Measurements from ENCODE around the gene ROBO1.
"Not testable (repeated sequence)": the region's sequence is repeated elsewhere in the genome, so short reads cannot be mapped to it uniquely, and the experiment has no call there.

ROBO1 gene

DNA sequence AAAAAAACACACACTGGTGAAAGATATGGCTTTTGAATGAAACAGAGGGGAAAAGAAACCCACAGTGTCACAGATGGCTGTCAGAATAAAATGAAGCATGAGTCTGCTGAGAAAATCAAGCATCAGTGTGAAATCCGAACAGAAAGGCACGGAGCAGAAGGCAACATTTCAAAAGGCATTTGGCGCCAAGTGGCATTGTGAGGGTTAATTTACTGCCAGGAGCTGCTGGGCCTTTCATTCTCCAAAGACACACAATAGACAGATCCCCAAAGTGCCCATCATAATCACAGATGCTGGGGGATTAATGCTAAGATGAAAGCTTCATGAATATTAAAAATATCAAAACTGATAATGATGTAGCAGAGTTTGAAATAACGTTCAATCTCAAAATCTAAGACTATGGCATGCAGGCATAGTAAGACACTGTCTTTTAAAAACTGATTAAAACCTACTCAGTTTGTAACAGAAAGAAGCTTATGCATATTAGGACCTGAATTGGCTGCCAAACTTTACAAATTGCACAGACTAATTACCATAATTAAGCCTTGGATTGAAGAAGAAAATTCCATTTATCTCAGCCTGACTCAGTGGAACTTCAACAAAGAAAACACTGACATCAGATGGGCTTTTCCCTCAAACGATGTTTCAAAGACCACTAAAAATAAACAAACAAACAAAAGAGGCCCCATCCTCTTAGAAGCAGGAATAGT, 589.2 kb downstream of the ROBO1 start:
- in situ Hi-C loops (cut with MboI; ENCODE audit: low sequenced_read_pairs): no loop called here
- no peaks in the 10 kb centered on the region for H3K27me3 ChIP-seq (ENCODE audit: low read depth)
- H3K36me3 ChIP-seq (replicated peaks): no peaks in the 10 kb centered on the region
- H3K4me3 ChIP-seq: no peak overlapping the region
- DNase-seq (ENCODE audit: low spot score in 2 of 2): peak; percentile 56 to 57
- H3K4me1 ChIP-seq: peaks cover 14% of the 10 kb centered on the region
- no peaks in the 10 kb centered on the region for H3K9me3 ChIP-seq

DNA sequence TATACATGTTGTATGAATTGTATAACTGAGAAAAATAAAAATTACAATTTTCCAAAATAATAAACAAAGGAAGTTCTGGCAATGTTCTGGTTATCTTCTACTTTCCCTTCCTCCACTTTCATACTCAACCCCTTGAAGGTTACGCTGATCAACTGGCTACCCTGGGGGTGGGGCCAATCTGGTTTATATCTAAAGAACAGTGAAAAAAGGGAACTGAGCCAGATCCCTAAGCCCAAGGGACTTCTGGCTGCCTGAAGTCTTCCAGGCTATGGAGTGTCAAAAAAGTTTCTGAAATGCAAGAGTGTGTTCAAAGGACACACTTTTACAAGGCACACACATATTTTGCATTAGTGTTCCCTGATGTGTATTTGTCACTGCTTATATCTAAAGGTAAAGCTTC, 591.9 kb downstream of the ROBO1 start:
- Histone ChIP-seq H3K4me1 (peaks cover 14% of the 10 kb centered on the region), H3K9me3 (no peaks in the 10 kb centered on the region), H3K4me3 (no peak overlapping the region), H3K36me3 (replicated peaks) (no peaks in the 10 kb centered on the region), H3K27me3 (ENCODE audit: low read depth) (no peaks in the 10 kb centered on the region)
- in situ Hi-C loops (cut with MboI; ENCODE audit: low sequenced_read_pairs): no loop called here
- no peak for DNase-seq (ENCODE audit: low spot score in 2 of 2)

DNA sequence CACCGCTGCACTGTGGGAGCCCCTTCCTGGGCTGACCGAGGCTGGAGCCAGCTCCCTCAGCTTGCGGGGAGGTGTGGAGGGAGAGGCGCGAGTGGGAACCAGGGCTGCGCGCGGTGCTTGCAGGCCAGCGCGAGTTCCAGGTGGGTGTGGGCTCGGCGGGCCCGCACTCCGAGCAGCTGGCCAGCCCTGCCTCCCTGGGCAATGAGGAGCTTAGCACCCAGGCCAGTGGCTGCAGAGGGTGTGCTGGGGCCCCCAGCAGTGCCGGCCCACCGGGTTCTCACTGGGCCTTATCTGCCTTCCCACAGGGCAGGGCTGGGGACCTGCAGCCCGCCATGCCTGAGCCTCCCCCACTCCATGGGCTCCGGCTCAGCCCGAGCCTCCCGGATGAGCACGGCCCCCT, 594.5 kb downstream of the ROBO1 start:
- H3K36me3 ChIP-seq (replicated peaks); DNase-seq (ENCODE audit: low spot score in 2 of 2); H3K4me3 ChIP-seq; H3K9me3 ChIP-seq; in situ Hi-C loops (cut with MboI; ENCODE audit: low sequenced_read_pairs); H3K27me3 ChIP-seq (ENCODE audit: low read depth); H3K4me1 ChIP-seq: not testable (repeated sequence)

DNA sequence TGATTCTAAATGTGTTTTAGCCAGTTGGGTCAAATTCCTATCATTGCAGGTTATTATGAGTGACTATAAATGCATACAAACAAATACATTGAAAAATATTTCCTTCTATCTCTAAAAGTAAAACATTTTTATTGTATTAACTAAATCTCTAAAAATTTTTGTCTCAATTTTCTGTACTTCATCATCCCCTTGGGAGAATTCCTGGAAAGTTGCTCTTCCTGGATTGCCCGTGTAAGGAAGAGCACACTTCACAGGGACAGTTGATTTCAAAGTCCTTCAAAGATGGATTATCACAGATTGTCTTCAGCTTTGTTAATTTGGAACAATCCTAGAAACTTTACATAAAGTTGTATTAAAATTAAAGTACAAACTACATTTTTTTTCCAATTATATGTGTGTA, 595.6 kb downstream of the ROBO1 start:
- no peaks in the 10 kb centered on the region for H3K36me3 ChIP-seq (replicated peaks)
- in situ Hi-C loops (cut with MboI; ENCODE audit: low sequenced_read_pairs): no loop called here
- H3K4me1 ChIP-seq: no peaks in the 10 kb centered on the region; the same call in 1 of the 2 replicates
- H3K4me3 ChIP-seq: no peak overlapping the region
- H3K27me3 ChIP-seq (ENCODE audit: low read depth): no peaks in the 10 kb centered on the region
- no peak for DNase-seq (ENCODE audit: low spot score in 2 of 2)
- no peaks in the 10 kb centered on the region for H3K9me3 ChIP-seq

DNA sequence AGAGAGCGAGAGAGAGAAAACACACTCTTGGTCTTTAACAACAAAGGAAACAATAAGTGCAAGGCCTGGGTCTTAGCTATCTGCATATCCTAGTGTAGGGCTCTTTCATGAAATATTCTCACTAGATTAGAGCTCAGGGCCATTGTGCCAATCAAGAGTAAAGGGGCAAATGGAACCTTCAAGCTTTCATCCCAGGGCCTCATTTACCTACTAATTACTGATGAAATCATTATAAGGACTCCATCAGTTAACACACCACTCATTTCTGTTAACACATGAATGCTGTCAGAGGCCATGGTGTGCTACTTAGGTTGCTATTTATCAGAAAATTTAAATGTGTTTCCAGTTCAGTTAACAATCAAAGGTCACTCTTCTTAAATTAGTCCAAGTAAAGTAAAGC, 597.8 kb downstream of the ROBO1 start:
- H3K4me1 ChIP-seq: no peaks in the 10 kb centered on the region; the same call in 1 of the 2 replicates
- no peaks in the 10 kb centered on the region for H3K9me3 ChIP-seq
- no peak for DNase-seq (ENCODE audit: low spot score in 2 of 2)
- H3K27me3 ChIP-seq (ENCODE audit: low read depth): no peaks in the 10 kb centered on the region
- H3K36me3 ChIP-seq (replicated peaks): no peaks in the 10 kb centered on the region
- in situ Hi-C loops (cut with MboI; ENCODE audit: low sequenced_read_pairs): no loop called here
- H3K4me3 ChIP-seq: no peak overlapping the region

DNA sequence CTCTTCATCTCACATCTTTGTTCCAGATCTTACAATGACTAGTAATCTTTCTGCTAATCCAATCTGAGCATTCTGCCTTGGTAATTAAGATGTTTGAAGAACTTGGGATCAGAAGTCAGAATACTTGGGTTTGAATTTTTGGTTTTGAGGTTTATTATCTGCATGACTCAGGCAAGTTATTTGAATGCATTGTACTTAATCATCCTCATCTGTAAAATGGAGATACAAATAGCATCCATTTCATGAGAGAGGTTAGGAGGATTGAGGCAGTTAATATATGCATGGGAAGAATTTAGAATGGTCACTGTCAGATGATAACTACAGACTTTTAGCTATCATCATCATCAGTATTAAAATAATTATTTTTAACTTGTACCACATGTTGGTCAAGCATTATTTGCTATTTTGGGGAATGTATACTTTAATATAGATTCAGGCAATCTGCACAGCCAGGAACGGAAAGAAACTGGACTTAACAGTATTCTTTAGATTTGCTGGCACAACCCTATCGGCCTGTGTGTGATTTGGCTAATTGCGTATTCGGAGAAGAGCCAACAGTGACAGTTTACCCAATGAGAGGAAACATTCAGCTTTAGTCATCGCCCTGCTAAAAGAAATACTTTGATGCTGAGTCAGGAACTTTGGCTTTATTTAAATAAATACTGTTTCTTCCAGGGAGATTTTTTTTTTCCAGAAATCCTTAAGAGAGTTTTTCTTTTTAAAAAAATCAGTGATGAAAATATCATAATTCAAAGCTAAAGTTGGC, 600.0 kb downstream of the ROBO1 start:
- no peak overlapping the region for H3K4me3 ChIP-seq
- no peak for DNase-seq (ENCODE audit: low spot score in 2 of 2)
- no peaks in the 10 kb centered on the region for H3K9me3 ChIP-seq
- no peaks in the 10 kb centered on the region; the same call in 1 of the 2 replicates for H3K4me1 ChIP-seq
- H3K27me3 ChIP-seq (ENCODE audit: low read depth): no peaks in the 10 kb centered on the region
- no peaks in the 10 kb centered on the region for H3K36me3 ChIP-seq (replicated peaks)
- in situ Hi-C loops (cut with MboI; ENCODE audit: low sequenced_read_pairs): no loop called here

DNA sequence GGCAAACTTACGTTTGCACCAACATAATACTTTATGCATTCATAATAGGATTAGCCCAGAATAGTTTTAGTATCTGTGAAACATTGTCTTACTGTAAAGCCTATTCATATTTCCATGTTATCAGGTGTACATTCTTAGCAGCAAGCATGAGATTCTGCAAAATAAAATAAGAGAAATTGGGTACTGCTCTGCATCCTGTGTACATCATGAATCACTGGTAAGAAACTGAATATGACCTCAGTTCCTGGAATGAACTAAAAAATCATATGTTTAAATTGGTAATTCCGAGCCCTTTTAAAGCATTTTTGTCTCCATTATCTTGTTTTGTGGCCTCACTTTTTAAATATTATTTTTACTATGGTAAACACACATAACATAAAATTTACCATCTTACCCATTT, 605.1 kb downstream of the ROBO1 start:
- H3K36me3 ChIP-seq (replicated peaks): no peaks in the 10 kb centered on the region
- no peaks in the 10 kb centered on the region for H3K9me3 ChIP-seq
- H3K27me3 ChIP-seq (ENCODE audit: low read depth): no peaks in the 10 kb centered on the region
- no peak for DNase-seq (ENCODE audit: low spot score in 2 of 2)
- H3K4me1 ChIP-seq: peaks cover 4% of the 10 kb centered on the region; the same call in 1 of the 2 replicates
- no peak overlapping the region for H3K4me3 ChIP-seq
- in situ Hi-C loops (cut with MboI; ENCODE audit: low sequenced_read_pairs): no loop called here

DNA sequence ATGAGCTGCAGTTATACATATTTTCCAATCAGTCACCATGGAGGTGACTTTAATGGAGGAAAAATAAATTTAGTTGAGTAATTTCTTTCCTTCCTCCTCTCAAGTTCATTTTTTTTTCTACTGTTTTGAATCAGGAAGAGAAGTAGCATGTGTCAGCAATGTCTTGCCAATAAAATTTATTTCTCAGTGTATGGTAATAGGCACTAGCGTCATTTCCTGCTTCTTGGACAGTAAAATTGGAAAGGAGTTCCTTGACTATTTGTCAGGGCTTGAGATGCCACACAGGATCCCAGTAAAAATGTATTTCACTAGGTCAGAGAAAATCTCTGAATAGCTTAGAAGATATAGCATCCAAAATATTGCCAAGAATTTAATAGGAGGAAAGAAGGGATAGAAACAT, 605.9 kb downstream of the ROBO1 start:
- Histone ChIP-seq H3K9me3 (no peaks in the 10 kb centered on the region), H3K36me3 (replicated peaks) (no peaks in the 10 kb centered on the region), H3K4me1 (peaks cover 5% of the 10 kb centered on the region; the same call in 1 of the 2 replicates), H3K4me3 (no peak overlapping the region), H3K27me3 (ENCODE audit: low read depth) (no peaks in the 10 kb centered on the region)
- in situ Hi-C loops (cut with MboI; ENCODE audit: low sequenced_read_pairs): no loop called here
- no peak for DNase-seq (ENCODE audit: low spot score in 2 of 2)

DNA sequence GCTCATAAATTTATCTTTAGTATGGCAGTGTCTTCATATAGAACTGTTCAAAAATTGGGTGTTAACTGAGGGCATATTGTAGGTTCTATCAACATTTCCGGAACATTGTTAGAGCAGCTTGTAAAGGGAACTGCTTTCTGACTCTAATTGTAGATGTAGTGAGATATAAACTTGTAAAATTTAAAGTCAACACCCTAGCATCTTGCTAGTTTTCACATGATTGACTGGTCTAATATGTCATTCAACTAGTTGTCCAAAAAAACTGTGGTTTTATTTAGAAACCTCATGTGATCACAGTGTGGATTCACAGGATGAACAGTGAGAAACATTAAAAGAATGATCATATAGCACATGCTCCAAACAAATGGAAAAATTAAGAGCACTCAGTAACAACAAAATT, 607.4 kb downstream of the ROBO1 start:
- H3K36me3 ChIP-seq (replicated peaks): no peaks in the 10 kb centered on the region
- no peak overlapping the region for H3K4me3 ChIP-seq
- in situ Hi-C loops (cut with MboI; ENCODE audit: low sequenced_read_pairs): no loop called here
- H3K27me3 ChIP-seq (ENCODE audit: low read depth): no peaks in the 10 kb centered on the region
- H3K9me3 ChIP-seq: no peaks in the 10 kb centered on the region
- DNase-seq (ENCODE audit: low spot score in 2 of 2): no peak
- peaks cover 5% of the 10 kb centered on the region; the same call in 1 of the 2 replicates for H3K4me1 ChIP-seq

DNA sequence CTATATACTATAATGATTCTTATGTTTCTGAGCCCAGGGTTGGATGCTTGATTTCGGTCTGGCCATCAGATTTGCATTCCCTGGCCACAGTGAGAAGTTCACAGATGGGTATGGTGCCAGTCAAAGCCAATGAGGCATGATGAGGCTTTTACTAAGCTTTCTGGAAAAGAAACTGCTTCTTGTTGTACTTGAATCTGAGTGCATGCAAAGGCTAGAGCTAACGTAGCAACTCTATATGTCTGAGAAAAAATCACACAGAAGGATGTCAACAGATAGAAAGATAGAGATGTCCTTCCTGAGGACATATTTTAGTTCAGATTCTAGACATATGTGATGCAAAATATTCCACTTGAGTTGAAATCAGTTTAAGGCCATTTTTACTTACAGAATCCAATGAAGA, 608.1 kb downstream of the ROBO1 start:
- no peaks in the 10 kb centered on the region for H3K9me3 ChIP-seq
- no peaks in the 10 kb centered on the region for H3K36me3 ChIP-seq (replicated peaks)
- in situ Hi-C loops (cut with MboI; ENCODE audit: low sequenced_read_pairs): no loop called here
- H3K4me3 ChIP-seq: no peak overlapping the region
- no peak for DNase-seq (ENCODE audit: low spot score in 2 of 2)
- peaks cover 5% of the 10 kb centered on the region; the same call in 1 of the 2 replicates for H3K4me1 ChIP-seq
- H3K27me3 ChIP-seq (ENCODE audit: low read depth): no peaks in the 10 kb centered on the region

DNA sequence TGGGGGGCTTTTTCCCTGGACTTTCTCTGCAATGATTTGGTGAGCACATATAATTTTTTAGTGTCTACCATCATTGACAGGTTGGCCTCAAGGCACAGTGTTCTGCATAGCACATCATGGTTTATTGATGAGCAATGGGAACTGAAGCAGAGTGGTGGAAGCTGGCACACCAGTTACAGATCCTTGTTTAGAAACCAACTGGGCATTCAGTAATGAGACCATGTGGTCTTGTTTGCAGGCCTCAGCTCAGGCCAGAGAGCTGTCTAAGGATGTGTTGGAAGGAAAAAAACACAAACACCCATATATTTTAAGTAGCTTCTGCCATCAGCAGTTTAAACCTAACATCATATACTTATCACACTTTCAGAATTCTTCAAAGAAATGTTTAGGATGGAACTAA, 610.6 kb downstream of the ROBO1 start:
- DNase-seq (ENCODE audit: low spot score in 2 of 2): no peak
- Histone ChIP-seq H3K27me3 (ENCODE audit: low read depth) (no peaks in the 10 kb centered on the region), H3K36me3 (replicated peaks) (no peaks in the 10 kb centered on the region), H3K4me3 (no peak overlapping the region), H3K4me1 (peaks cover 5% of the 10 kb centered on the region; the same call in 1 of the 2 replicates), H3K9me3 (no peaks in the 10 kb centered on the region)
- in situ Hi-C loops (cut with MboI; ENCODE audit: low sequenced_read_pairs): no loop called here

DNA sequence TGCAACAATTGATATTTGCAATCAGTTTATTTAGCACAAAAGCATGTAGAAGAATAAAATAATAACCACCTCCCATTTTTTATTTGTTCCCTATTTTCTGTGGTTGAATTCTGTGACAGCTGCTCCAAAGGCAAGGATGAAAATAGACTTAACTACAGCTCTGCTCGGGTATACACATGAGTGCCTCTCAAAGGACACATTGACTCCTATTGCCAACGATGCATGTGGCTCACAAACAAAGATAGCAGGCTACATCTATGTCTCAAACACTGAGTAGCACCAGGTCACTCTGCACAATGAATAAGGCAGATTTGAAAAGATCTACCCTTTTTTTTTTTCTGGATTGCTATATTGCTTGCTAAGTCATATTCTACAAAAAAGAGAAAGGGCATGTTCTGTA, 612.9 kb downstream of the ROBO1 start:
- no peak for DNase-seq (ENCODE audit: low spot score in 2 of 2)
- Histone ChIP-seq H3K9me3 (no peaks in the 10 kb centered on the region), H3K4me1 (peaks cover 5% of the 10 kb centered on the region; the same call in 1 of the 2 replicates), H3K27me3 (ENCODE audit: low read depth) (no peaks in the 10 kb centered on the region), H3K36me3 (replicated peaks) (no peaks in the 10 kb centered on the region), H3K4me3 (no peak overlapping the region)
- in situ Hi-C loops (cut with MboI; ENCODE audit: low sequenced_read_pairs): no loop called here

DNA sequence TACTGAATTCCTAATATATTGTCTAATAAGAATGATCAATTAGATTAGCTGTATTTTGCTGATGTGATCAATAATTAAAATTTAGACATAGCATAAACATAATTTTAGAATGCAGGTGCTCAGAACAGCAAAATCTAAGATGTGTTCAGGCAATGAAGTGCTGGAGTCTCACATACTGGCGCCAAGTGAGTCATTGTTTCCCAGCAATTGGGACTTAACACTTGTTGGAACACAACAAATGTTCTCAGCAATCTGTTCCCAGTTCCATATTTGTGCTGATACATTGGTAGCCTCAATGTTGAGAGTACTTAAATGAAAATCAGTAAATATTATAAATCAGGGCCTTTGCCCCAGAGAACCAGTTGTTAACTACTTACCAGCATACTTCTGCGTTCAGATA, 619.0 kb downstream of the ROBO1 start:
- Histone ChIP-seq H3K4me1 (no peaks in the 10 kb centered on the region), H3K36me3 (replicated peaks) (no peaks in the 10 kb centered on the region), H3K27me3 (ENCODE audit: low read depth) (no peaks in the 10 kb centered on the region), H3K9me3 (no peaks in the 10 kb centered on the region), H3K4me3 (no peak overlapping the region)
- no peak for DNase-seq (ENCODE audit: low spot score in 2 of 2)
- in situ Hi-C loops (cut with MboI; ENCODE audit: low sequenced_read_pairs): no loop called here

DNA sequence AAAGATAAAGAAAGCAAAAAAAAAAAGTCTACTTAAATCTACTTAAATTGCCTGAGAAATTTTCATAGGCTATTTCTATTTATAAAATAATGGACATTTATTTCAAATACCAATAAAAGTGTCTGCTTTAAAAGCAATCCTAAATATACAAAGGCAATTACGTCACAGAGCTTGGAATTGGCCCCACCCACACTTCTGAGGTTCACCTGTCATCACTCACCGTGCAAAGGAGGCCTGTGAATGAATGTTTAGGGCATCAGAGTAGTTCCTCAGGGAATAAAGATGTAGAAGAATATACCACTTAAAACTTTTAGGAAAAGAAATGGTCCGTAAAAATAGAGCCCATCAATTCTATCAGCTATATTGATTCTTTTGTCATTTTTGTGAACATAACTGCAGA, 621.8 kb downstream of the ROBO1 start:
- no peaks in the 10 kb centered on the region for H3K36me3 ChIP-seq (replicated peaks)
- no peak overlapping the region for H3K4me3 ChIP-seq
- H3K9me3 ChIP-seq: no peaks in the 10 kb centered on the region
- no peaks in the 10 kb centered on the region for H3K4me1 ChIP-seq
- in situ Hi-C loops (cut with MboI; ENCODE audit: low sequenced_read_pairs): no loop called here
- no peak for DNase-seq (ENCODE audit: low spot score in 2 of 2)
- no peaks in the 10 kb centered on the region for H3K27me3 ChIP-seq (ENCODE audit: low read depth)

All from HAP-1 (cell line).